Activated T-cell treated with anti-CD3 and anti-CD28 coated beads, Interleukin-2, amount 50 U/mL, for 72 hours (primary cell): ENCODE measurements around the gene FZD1. TPM values are rescaled to one million over a fixed set of nuclear protein-coding genes. Genes with fewer than 3 reads are reported as not detected.

Experiments used
- ATAC-seq, 2 donors: fragments of 150-1000 bp; cut with Tn5 transposase; replicated peaks in 1 of 2; 2 replicates each; pipeline ENCODE4 v1.10.0; 2021; ENCODE audit warnings: moderate library complexity in 2 of 2, mild to moderate bottlenecking in 1 of 2
- DNase-seq, 2 donors: peaks; one replicate each; pipeline ENCODE4 v3.0.0; 2021 to 2022; ENCODE audit warnings: mixed read lengths in 1 of 2
- H3K27ac Mint-ChIP-seq: one replicate; pipeline ENCODE4 v1.8.0; 2022; ENCODE audit warnings: mild to moderate bottlenecking, moderate library complexity, mixed read lengths
- H3K27me3 Mint-ChIP-seq: one replicate; pipeline ENCODE4 v1.8.0; 2022; ENCODE audit warnings: low read depth, mixed read lengths
- H3K36me3 Mint-ChIP-seq, 2 donors: one replicate each; pipeline ENCODE4 v1.8.0; 2022; ENCODE audit warnings: mixed read lengths in 2 of 2, mild to moderate bottlenecking in 1 of 2; ENCODE audit not compliant: insufficient read depth in 2 of 2
- H3K4me1 Mint-ChIP-seq: one replicate; pipeline ENCODE4 v1.8.0; 2022; ENCODE audit warnings: low read depth, mixed read lengths
- H3K4me3 Mint-ChIP-seq, 2 donors: one replicate each; pipeline ENCODE4 v1.8.0; 2022; ENCODE audit warnings: mild to moderate bottlenecking in 2 of 2, mixed read lengths in 2 of 2, moderate library complexity in 2 of 2
- H3K9me3 Mint-ChIP-seq, 2 donors: one replicate each; pipeline ENCODE4 v1.8.0; 2022; ENCODE audit warnings: mixed read lengths in 2 of 2
- total RNA-seq, 2 donors: library from RNA; stranded (reverse); gene quantifications; one replicate each; pipeline ENCODE4 v1.2.3, GENCODE V29; 2022

FZD1 gene
- total RNA-seq, 2 donors from 2014 or later = 0.21 to 1.0 TPM

GRCh38 chr7:91243591-91244301 is 20.5 kb upstream of the FZD1 start:
- no peaks in the 10 kb centered on the region for H3K9me3 Mint-ChIP-seq
- ATAC-seq (no peak), DNase-seq (no peak)
- no peaks in the 10 kb centered on the region for H3K36me3 Mint-ChIP-seq
- no peak overlapping the region for H3K27ac Mint-ChIP-seq
- H3K4me1 Mint-ChIP-seq = no peaks in the 10 kb centered on the region
- H3K27me3 Mint-ChIP-seq = no peaks in the 10 kb centered on the region
- no peak overlapping the region for H3K4me3 Mint-ChIP-seq

GRCh38 chr7:91247500-91247899 is 16.7 kb upstream of the FZD1 start:
- H3K36me3 Mint-ChIP-seq = no peaks in the 10 kb centered on the region
- no peak overlapping the region for H3K27ac Mint-ChIP-seq
- ATAC-seq (no peak), DNase-seq (no peak)
- H3K27me3 Mint-ChIP-seq = no peaks in the 10 kb centered on the region
- no peak overlapping the region for H3K4me3 Mint-ChIP-seq
- H3K9me3 Mint-ChIP-seq = no peaks in the 10 kb centered on the region
- H3K4me1 Mint-ChIP-seq = no peaks in the 10 kb centered on the region

DNA sequence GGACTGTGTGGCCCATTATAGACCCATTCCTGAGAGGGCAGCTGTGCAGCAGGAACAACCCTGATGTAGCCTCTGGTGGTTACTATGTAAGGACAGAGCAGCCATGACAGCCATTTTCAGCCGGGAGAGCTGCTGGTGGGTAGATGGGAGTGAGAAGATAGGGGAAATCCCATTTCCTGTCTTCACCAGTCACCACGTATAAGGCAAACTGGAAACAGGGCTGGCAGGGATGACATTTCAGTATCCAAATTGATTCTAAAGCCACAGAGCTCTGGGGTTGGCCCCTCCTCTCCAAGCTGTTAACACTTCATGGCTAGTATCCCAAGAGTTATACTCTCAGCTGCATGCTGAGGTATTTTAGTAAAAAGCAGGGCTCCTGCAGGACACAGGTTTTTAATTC is 15.2 kb upstream of the FZD1 start:
- DNase-seq (no peak), ATAC-seq (no peak)
- H3K36me3 Mint-ChIP-seq = no peaks in the 10 kb centered on the region
- peaks cover 0 to 5% of the 10 kb centered on the region in 2 donors for H3K9me3 Mint-ChIP-seq
- no peak overlapping the region for H3K4me3 Mint-ChIP-seq
- no peaks in the 10 kb centered on the region for H3K27me3 Mint-ChIP-seq
- no peaks in the 10 kb centered on the region for H3K4me1 Mint-ChIP-seq
- H3K27ac Mint-ChIP-seq = no peak overlapping the region

DNA sequence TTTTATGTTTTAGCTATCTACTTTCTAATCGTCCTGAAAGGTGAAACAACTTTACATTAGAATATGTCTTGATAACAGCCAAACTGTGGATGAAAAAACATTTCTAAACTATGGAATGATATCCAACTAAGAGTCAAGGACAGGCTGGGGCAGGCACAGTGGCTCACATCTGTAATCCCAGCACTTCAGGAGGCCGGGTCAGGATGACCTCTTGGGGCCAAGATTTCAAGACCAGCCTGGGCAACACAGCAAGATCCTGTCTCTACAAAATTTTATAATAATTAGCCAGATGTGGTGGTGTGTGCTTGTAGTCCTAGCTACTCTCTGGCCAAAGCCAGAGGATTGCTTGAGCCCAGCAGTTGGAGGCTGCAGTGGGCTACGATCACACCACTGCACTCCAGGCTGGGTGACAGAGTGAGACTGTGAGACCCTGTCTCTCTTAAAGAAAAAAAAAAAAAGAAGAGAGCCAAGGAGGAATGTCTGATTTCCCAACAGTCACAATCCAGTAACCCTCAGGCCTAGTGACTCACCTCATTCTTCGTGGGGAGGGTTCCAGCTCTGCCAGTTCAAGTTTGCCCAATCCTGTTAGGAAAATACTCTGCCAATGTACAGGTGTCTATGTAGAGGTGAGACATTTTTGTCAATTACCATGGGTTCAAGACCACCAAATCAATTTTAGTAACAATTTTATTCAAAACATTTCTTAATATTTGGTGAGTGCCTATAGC is 14.6 kb upstream of the FZD1 start:
- no peaks in the 10 kb centered on the region for H3K27me3 Mint-ChIP-seq
- DNase-seq (no peak), ATAC-seq (no peak)
- peaks cover 1 to 5% of the 10 kb centered on the region in 2 donors for H3K9me3 Mint-ChIP-seq
- H3K27ac Mint-ChIP-seq = no peak overlapping the region
- no peak overlapping the region for H3K4me3 Mint-ChIP-seq
- no peaks in the 10 kb centered on the region for H3K36me3 Mint-ChIP-seq
- no peaks in the 10 kb centered on the region for H3K4me1 Mint-ChIP-seq

DNA sequence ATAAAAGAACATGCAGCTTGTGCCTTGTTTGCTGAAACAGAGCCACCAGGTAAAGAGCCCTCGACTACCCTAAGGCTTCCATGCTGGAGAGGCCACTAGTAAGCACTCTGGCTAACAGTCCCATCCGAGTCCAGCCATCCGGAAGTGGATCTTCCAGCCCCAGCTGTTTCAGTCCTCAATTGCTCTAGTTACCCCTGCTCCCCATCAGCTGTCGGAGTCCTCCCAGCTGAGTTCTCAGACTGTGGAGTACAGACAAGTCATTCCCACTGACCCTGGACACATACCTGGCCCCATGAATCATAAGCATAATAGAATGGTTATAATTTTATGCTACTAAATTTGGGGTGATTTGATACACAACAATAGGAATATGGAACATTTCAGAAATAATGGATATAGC is 13.5 kb upstream of the FZD1 start:
- ATAC-seq = no peak
- Mint-ChIP-seq H3K27ac (no peak overlapping the region), H3K27me3 (no peaks in the 10 kb centered on the region), H3K9me3 (peaks cover 8 to 11% of the 10 kb centered on the region in 2 donors), H3K36me3 (peaks cover 3% of the 10 kb centered on the region in 2 donors), H3K4me1 (no peaks in the 10 kb centered on the region), H3K4me3 (no peak overlapping the region)
- DNase-seq = no peak

- peaks cover 5 to 6% of the 10 kb centered on the region in 2 donors for H3K36me3 Mint-ChIP-seq
- ATAC-seq (no peak), DNase-seq (no peak)
- H3K4me1 Mint-ChIP-seq = no peaks in the 10 kb centered on the region
- peaks cover 13 to 14% of the 10 kb centered on the region in 2 donors for H3K9me3 Mint-ChIP-seq
- H3K27me3 Mint-ChIP-seq = no peaks in the 10 kb centered on the region
- H3K4me3 Mint-ChIP-seq = no peak overlapping the region
- no peak overlapping the region for H3K27ac Mint-ChIP-seq
Measured at GRCh38 chr7:91251877-91252276, 12.4 kb upstream of the FZD1 start.

- ATAC-seq (no peak), DNase-seq (peak in 1 of 2 donors; percentile 1)
- Mint-ChIP-seq H3K4me3 (peak overlapping the region; percentile 76 to 95), H3K27me3 (peaks cover 47% of the 10 kb centered on the region), H3K27ac (no peak overlapping the region), H3K36me3 (peaks cover 0 to 3% of the 10 kb centered on the region in 2 donors), H3K9me3 (no peaks in the 10 kb centered on the region), H3K4me1 (peaks cover 14% of the 10 kb centered on the region)
Measured at GRCh38 chr7:91263384-91264045, 718 bp upstream of the FZD1 start.

DNA sequence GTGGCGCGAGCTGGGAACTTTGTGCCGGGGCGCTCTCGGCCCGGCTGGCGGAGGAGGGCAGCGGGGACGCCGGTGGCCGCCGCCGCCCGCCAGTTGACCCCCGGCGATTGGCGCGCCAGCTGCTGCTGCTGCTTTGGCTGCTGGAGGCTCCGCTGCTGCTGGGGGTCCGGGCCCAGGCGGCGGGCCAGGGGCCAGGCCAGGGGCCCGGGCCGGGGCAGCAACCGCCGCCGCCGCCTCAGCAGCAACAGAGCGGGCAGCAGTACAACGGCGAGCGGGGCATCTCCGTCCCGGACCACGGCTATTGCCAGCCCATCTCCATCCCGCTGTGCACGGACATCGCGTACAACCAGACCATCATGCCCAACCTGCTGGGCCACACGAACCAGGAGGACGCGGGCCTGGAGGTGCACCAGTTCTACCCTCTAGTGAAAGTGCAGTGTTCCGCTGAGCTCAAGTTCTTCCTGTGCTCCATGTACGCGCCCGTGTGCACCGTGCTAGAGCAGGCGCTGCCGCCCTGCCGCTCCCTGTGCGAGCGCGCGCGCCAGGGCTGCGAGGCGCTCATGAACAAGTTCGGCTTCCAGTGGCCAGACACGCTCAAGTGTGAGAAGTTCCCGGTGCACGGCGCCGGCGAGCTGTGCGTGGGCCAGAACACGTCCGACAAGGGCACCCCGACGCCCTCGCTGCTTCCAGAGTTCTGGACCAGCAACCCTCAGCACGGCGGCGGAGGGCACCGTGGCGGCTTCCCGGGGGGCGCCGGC is 870 bp downstream of the FZD1 start:
- Mint-ChIP-seq H3K4me3 (peak overlapping the region; percentile 89 to 90), H3K36me3 (peaks cover 0 to 3% of the 10 kb centered on the region in 2 donors), H3K4me1 (peaks cover 14% of the 10 kb centered on the region), H3K27ac (no peak overlapping the region), H3K27me3 (peaks cover 47% of the 10 kb centered on the region), H3K9me3 (no peaks in the 10 kb centered on the region)
- ATAC-seq (peak; percentile 46 to 49), DNase-seq (peak; percentile 15 to 36)

- ATAC-seq (no peak), DNase-seq (no peak)
- peaks cover 0 to 3% of the 10 kb centered on the region in 2 donors for H3K36me3 Mint-ChIP-seq
- H3K4me3 Mint-ChIP-seq = peak overlapping the region; percentile 89 to 90
- peaks cover 14% of the 10 kb centered on the region for H3K4me1 Mint-ChIP-seq
- no peaks in the 10 kb centered on the region for H3K9me3 Mint-ChIP-seq
- peaks cover 42% of the 10 kb centered on the region for H3K27me3 Mint-ChIP-seq
- no peak overlapping the region for H3K27ac Mint-ChIP-seq
Measured at GRCh38 chr7:91265693-91266066, 1.4 kb downstream of the FZD1 start.

DNA sequence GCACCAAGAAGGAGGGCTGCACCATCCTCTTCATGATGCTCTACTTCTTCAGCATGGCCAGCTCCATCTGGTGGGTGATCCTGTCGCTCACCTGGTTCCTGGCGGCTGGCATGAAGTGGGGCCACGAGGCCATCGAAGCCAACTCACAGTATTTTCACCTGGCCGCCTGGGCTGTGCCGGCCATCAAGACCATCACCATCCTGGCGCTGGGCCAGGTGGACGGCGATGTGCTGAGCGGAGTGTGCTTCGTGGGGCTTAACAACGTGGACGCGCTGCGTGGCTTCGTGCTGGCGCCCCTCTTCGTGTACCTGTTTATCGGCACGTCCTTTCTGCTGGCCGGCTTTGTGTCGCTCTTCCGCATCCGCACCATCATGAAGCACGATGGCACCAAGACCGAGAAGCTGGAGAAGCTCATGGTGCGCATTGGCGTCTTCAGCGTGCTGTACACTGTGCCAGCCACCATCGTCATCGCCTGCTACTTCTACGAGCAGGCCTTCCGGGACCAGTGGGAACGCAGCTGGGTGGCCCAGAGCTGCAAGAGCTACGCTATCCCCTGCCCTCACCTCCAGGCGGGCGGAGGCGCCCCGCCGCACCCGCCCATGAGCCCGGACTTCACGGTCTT is 1.9 kb downstream of the FZD1 start:
- Mint-ChIP-seq H3K27ac (no peak overlapping the region), H3K27me3 (peaks cover 38% of the 10 kb centered on the region), H3K9me3 (no peaks in the 10 kb centered on the region), H3K4me3 (peak overlapping the region; percentile 89 to 90), H3K4me1 (peaks cover 14% of the 10 kb centered on the region), H3K36me3 (peaks cover 0 to 3% of the 10 kb centered on the region in 2 donors)
- DNase-seq (no peak), ATAC-seq (no peak)

DNA sequence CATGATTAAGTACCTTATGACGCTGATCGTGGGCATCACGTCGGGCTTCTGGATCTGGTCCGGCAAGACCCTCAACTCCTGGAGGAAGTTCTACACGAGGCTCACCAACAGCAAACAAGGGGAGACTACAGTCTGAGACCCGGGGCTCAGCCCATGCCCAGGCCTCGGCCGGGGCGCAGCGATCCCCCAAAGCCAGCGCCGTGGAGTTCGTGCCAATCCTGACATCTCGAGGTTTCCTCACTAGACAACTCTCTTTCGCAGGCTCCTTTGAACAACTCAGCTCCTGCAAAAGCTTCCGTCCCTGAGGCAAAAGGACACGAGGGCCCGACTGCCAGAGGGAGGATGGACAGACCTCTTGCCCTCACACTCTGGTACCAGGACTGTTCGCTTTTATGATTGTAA is 2.5 kb downstream of the FZD1 start:
- H3K4me3 Mint-ChIP-seq = peak overlapping the region in 1 of 2 donors; percentile 89
- H3K27ac Mint-ChIP-seq = no peak overlapping the region
- DNase-seq (no peak), ATAC-seq (no peak)
- peaks cover 0 to 3% of the 10 kb centered on the region in 2 donors for H3K36me3 Mint-ChIP-seq
- H3K27me3 Mint-ChIP-seq = peaks cover 37% of the 10 kb centered on the region
- H3K9me3 Mint-ChIP-seq = no peaks in the 10 kb centered on the region
- H3K4me1 Mint-ChIP-seq = peaks cover 14% of the 10 kb centered on the region

- Mint-ChIP-seq H3K9me3 (no peaks in the 10 kb centered on the region), H3K4me1 (peaks cover 14% of the 10 kb centered on the region), H3K27ac (no peak overlapping the region), H3K27me3 (peaks cover 30% of the 10 kb centered on the region), H3K36me3 (peaks cover 0 to 3% of the 10 kb centered on the region in 2 donors), H3K4me3 (no peak overlapping the region)
- ATAC-seq (no peak), DNase-seq (no peak)
Measured at GRCh38 chr7:91267171-91267955, 3.1 kb downstream of the FZD1 start.
